GM19324 (cell line): Measurements from ENCODE around the gene CLDND1.
A peak's percentile ranks its signal among the peaks of the same experiment; 100 is the strongest.
"Not testable (repeated sequence)": the region's sequence is repeated elsewhere in the genome, so short reads cannot be mapped to it uniquely, and the experiment has no call there.

ENCODE experiments used
- ATAC-seq: cut with Tn5 transposase; IDR thresholded peaks from one replicate; pipeline ENCODE4 v1.9.1; 2021; ENCODE audit warnings: mild to moderate bottlenecking, moderate library complexity; ENCODE audit not compliant: unreplicated experiment, low FRiP score

The CLDND1 gene

DNA sequence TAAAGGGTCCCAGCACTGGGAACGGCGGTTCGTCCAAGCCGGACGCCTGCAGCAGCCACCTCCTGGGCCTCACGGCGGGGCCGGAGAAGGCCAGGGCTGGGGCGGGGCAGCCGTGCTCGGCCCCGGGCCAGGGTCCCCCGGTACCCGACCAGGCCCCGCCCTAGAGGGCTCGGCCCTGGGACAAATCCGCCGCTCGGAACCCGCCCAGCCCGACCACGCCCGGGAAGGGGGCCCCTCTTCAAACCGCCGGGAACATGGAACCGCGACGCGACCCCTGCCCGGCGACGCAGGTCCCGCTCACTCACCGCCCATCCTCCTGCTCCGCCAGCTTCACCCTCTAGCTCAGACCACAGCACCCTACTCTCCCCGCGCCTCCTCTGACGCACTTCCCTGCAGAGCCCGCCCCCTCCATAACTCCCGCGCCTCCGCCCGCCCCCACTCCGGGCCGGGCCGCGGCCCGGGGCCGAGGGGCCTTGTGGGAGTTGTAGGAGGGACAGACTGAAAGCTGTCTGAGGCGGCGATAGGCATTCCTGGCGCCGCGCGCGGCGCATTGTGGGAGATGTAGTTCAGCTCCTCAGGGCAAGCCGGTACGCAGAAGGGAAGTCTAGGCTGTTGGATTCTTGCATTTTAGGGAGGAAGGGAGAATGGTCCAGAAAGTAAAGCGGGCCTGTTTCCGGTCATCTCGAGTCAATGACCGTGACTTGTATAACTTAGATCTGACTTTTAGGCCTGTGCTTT is at the start of gene CLDND1:
Gene CLDND1 (minus strand): TSS at position 359 of the 738 bp plus-strand sequence. CDS start 1,478 bp downstream, outside the sequence.
- peak; percentile 97 for ATAC-seq

DNA sequence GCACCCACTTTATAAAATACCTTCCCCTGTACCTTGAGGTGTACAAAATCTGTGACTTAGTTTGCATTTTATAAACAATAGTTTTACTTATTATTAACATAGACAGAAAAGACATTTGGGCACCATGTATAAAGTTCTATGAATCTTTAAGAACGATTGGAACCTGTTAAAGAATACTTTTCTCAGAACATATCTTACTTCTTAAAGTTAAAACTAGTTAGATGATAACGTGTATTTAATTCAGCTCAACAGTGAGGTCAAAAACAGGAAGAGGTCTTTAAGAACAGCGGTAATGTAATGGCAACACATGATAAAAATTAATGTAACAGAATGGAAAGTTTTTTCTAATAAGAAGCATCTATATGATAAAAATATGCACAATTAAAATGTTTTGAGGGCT is 45.7 kb upstream of the CLDND1 start:
- no peak for ATAC-seq

DNA sequence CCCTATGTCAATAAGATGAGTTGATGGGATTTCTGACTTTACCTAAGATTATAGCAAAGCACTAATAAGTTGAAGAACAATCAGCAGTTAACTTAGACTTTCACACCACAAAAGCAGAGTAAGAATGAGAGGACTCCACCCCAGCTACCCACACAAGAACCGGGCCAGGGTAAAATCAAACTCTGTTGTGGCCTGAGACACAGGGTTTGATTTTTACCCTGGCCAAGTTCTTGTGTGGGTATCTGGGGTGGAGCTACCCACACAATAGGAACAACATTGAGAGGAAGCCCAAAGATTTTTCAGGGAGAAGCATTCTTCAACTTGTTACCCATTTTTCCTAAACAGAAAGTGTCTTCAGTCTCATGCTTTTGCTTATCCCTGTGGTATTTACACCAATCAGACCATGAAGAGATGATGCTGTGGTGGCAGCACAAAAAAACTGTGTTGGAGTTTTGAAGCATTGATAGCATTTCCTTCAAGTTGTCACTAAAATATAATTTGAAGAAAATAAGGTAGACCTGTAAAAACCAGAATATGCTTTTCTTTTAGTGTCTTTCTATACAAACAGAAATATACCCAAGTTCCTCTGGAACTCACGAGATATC is 45.1 kb upstream of the CLDND1 start:
- no peak for ATAC-seq

DNA sequence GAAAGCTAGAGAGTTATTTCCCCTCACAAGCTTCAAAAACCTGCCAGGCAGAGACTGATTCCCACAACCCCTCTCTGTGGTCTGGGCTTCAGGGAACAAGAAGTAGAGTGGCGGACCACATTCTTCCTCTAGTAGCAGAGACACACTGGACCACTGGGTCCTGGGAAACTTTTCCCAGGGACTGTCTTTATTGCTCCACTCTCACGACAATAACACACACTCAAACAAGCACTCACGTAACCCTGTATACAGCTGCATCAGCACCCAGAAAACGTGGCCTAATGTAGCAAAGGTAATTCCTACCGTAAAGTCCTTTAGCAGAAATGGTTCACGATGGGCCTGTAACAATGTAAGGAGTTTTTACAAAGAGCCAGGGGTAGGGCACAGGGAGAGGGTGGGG is 43.1 kb upstream of the CLDND1 start:
- ATAC-seq, result no peak

DNA sequence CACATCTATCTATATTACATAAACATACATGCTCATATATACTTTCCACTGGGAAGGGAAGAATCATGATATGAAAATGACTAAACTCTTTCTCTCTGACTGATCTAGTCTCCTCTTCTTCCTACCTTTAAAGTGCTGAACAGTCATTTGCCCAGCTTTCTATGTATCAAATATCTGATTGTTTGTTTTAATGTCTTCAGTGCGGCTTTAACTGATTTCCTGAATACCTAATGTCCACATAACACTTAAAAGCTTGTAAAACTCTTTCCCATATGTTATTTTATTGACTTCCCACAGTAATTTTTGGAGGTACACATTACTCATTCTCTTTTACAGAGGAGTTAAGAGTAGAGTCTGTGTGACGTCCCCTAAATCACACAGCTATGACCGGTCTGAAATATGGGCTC is 42.5 kb upstream of the CLDND1 start:
- ATAC-seq, result no peak

DNA sequence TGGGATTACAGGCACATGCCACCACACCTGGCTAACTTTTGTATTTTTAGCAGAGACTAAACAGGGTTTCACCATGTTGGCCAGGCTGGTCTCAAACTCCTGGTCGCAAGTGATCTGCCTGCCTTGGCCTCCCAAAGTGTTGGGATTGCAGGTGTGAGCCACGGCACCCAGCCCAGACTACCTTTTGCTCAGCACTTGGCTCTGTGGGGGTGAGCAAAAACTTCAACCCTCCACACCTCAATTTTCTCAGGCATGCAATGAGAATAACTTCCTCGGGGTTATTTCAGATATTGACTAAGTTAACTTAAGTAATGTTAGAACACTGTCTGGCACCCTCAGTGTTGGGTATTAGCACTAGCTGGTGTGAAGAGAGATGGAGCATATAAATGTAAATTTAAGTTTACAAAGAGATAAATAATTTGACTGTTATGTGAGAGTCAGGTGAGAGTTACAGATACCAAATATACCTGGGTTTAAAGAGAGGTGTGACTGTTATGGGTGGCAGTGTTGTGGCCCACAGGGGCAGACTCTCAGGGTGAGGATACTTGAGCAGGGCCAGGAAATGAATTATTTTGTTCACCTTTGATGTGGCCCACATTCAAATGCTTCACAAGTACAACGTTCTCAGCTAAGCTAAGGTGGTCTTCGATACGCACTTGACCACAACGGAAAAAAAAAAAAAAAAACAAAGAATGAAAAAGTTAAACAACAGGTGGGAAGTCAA is 41.7 kb upstream of the CLDND1 start:
- ATAC-seq, result peak; percentile 15

DNA sequence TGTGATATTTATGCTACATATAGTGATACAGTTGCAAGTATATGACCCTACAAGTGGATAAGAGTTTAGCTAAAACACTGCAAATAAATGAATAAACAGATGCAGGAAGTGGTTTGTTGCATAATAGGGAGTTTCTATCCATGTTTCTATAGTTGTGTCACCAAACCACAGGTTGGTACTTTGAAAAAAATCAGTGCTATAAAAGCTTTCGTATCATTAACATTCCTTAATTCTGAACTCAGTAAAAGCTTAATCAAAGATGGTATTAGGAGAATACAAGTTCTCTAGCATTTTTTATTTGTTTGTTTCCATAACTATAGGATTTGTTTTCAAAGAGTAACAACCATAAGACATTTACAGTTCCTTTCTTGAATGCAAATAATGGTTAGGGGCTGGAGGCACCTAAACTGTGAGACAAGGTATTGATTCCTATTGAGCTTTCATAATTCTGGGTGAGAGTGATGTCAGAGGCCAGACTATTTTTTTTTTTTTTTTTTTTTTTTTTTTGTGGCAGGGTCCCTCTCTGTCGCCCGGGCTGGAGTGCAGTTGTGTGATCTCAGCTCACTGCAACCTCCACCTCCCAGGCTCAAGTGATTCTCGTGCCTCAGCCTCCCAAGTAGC is 41.1 kb upstream of the CLDND1 start:
- ATAC-seq, result peak; percentile 71

DNA sequence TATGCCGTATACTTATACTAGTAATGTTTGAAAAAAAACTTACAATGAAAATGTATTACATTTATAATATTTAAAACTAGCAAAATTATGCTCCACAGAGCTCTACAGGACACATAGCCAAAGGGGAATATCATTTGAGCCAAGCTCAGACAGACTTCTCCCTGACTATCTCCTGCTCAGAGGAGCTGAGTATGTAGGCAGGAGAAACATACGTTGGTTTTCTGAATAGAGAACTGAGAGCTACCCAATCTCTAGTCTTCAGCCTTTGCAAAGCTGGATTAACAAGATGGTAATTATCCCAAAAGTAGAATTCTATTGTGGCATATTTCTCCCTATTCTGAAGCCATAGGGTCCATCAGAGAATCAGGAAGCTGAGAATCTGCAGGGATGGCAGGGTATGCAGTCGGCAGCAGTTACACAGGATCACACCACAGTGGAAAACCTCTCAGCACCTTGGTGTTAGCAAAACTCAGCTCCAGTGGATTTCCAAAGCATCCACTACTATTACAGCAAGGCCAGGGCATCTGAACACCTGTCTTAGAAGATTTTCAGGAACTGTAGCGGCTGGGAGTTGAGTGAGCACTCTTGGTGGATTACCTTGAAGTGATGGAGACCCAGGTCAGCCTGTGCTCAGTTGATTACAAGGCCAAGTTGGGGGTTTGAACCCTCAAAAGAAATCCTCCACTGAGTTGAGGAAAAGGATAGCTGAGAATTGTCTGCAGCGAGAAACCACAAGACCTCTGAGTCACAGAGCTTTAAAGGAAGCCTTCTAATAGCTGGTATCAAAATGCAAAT is 39.2 kb upstream of the CLDND1 start:
- no peak for ATAC-seq

DNA sequence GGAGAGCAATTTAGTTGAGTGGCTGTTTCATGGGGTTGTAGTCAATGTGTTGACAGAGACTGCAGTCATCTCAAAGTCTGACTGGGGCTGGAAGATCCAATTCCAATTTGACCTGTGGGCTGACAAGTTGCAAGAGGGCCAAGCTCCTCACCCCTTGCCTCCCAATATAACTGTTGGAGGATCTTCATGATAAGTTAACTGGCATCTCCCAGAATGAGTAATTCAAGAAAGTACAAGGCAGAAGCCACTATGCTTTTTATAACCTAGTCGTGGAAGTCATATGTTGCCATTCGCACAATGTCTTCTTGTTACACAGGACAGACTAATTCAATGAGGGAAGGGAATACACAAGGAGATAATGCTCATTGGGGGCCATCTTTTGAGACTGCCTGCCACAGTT is 38.2 kb upstream of the CLDND1 start:
- no peak for ATAC-seq

DNA sequence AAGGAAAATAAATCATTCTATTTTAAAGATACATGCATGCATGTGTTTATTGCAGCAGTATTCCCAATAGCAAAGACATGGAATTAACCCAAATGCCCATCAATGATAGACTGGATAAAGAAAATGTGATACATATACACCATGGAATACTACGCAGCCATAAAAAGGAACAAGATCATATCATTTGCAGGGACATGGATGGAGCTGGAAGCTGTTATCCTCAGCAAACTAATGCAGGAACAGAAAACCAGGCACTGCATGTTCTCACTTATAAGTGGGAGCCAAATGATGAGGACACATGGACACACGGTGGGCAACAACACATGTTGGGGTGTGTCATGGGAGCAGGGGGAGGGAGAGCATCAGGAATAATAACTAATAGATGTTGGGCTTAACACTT is 37.1 kb upstream of the CLDND1 start:
- ATAC-seq, result not testable (repeated sequence)

DNA sequence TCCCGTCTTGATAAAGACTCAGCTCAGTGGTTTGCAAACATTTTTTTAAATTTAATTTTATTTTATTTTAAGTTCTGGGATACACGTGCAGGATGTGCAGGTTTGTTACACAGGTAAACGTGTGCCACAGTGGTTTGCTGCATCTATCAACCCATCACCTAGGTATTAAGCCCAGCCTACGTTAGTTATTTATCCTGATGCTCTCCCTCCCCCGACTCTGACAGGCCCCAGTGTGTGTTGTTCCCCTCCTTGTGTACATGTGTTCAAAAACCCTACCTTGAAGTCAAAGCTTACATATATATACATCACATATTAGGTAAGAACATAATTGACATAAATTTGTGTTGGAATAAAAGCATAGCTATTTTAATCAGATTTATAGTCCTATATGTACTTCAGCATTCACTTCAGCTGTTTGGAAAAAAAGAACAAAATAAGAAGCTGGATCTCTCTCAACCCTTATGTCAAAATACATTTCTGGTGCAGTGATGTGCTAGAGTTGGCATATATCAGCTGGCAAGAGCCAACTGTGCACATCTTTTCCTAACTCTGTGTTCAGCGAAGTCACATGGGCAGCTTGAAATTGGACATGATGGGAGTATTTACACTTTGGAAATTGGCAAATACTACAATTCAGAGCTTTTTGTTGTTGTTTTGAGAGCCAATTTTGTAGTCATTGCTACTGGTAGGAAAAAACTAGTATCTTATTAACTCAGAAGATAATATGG is 35.6 kb upstream of the CLDND1 start:
- ATAC-seq, result no peak

DNA sequence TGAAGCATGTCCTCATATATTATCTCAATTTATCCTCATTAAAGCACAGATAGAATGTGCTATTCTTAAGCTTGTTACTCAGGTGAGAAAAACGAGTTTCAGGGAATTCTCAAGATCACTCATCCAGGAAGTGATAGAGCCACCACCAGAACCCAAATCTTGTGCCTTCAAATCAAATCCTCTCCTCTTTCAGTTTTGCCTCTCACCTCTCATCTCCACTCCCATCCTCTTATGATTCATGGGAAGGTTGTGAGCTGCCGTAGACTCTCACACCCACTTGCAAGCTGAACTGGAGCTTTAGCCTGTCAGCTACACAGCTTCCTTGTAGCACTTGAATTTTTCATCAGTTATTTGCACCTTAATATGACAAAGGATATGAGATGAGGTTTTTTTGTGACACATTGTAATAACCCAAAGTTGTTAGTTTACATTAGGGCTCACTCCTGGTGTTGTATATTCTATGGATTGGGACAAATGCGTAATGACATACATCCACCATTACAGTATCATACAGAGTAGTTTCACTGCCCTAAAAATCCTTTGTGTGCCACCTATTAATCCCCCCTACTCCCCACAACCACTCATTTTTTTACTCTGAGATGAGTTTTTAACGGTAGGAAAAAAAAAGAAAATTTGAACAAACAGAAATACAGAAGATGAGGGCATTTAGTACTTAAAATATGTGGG is 34.8 kb upstream of the CLDND1 start:
- ATAC-seq, result no peak

DNA sequence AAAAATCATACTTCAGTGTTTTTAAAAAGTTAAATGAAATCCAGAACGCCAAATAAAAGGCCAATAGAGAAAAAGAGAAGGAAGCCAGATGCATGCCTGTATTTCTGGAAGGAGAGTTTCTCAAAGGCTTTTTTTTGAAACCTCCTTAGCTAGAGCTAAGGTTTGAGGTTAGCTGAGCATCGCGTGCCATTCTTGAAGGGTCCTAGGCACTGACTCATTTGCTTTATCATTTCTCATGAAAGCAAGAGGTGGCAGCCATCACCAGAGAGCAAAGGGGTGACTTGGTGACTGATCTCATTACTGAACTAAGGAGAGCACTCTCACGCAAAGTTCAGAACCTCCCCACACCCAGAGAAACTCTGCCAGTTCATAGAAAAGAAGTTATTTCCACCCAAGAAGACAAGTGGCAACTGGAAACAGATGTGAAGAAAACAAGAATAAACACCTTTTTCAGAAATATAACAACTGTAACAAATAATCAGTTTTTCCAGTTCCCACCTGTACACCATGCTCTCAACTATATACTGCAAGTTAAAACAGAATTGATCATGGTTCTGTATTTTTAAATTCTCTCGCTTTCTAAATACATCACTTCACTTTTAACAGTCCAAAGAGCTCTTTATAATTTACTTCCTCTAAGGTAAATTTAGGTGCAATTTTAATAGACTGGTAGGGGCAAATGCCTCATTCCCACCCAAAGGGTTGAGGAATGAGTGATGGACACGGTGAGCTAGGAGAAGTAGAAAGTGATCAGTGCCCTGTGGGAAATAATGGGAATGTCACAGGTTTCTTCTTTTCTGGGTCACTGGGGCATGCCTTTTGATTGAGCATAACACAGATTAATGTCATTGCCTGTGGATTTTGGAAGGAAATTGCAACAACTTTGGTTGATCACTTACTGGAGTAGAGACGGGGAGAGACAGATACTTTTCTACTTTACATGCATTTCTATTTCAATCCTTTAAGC is 33.7 kb upstream of the CLDND1 start:
- peak; percentile 74 for ATAC-seq

DNA sequence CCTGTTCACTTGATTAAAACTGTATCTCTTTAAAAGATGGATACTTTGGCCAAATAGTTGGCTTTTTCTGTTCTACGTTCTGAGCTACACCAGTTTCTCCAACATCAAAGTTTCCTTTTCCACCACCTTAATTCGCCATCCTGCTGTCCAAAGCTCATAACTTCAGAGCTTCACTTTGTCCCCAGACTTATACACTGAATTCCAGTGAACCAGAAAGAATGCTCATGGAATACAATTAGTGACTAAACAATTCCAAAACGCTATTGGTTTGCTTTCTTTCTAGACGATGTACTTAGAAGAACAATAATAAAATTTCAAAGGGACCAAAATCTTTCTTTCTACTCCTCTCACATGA is 32.3 kb upstream of the CLDND1 start:
- ATAC-seq, result no peak

DNA sequence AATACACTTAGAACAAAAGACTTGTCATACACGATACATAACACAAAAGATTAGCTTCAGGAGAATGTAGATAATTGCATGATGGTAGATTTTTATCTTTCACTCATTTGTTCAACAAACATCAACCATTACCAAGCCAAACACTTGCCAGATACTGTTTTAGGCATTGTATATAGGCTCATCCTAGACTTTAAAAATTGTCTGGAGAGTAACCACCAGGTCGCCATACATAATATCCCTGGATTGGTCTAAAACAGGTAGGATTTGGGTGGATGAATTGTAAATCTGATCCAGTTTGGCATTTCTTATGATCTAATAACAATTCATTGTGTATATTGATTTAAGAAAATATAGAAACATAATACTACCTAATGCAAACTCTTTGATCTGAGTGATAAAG is 31.9 kb upstream of the CLDND1 start:
- ATAC-seq, result no peak

DNA sequence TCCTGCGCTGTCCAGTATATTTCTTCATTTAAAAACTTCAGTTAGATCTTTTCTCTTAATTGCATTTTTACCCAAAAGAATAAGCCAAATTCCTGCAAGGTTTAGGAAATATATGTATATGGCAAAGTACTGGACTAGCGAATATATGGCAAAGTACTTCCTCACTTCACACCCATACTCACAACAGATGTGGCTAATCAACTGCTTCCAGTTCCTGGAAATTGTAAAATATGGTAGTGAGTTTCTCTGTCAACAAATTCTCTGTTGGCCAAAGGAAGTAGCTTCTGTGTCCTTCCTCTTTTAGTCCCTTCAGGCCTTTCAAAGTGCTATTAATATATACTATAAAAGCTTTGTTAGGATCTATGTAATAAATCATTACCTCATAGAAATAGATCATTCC is 31.1 kb upstream of the CLDND1 start:
- ATAC-seq, result no peak

DNA sequence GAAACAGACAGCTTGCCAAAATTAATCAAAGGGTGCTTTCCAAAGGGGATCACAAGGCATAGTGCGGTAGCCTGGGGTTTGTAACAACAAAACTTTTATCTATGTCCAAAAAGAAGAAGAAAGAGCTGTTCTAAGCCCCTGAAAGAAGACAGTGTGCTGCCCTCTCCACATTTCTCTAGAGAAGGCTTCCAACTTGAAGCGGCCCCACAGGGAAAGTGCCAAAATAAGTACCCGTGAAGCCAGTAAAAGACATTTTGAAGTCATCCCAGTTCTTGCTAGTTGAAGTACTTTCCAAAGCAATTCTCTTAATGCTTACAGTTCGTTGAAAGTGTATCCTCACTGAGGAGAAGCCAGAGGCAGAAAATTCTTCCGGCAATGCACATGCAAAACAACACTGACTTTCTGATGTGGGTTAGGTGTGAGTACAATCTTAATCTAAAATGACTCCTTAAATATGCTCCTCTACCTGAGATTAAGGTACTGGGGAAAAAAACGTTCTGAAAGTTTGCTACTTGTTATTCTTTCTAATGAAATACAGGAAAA is 30.4 kb upstream of the CLDND1 start:
- no peak for ATAC-seq
